D721Med (cell line): Measurements from ENCODE around the gene FARS2.

Experiments
- DNase-seq: peaks from one replicate; pipeline ENCODE4 v3.0.0; 2011; ENCODE audit warnings: low spot score; ENCODE audit not compliant: insufficient read length
- FAIRE-seq: peaks from 2 replicates; lab custom pipeline; 2011; peaks lifted over from hg19 to GRCh38; lab: Jason Lieb, UNC
- CTCF ChIP-seq: IDR thresholded peaks from 2 replicates; pipeline ENCODE4 v1.5.1; 2012; ENCODE audit warnings: mild to moderate bottlenecking, control low read depth; ENCODE audit not compliant: insufficient read depth; ENCODE audit errors: missing control alignments

Gene FARS2

GRCh38 chr6:5632348-5632935, 371.1 kb downstream of the FARS2 start:
- no peak for TF ChIP-seq CTCF
- DNase-seq (no peak), FAIRE-seq (no peak)

GRCh38 chr6:5634525-5634924, 373.2 kb downstream of the FARS2 start:
- no peak for TF ChIP-seq CTCF
- FAIRE-seq: no peak
- DNase-seq: no peak

- FAIRE-seq (no peak), DNase-seq (no peak)
- TF ChIP-seq CTCF: no peak
Observed at GRCh38 chr6:5636210-5637030, 375.1 kb downstream of the FARS2 start.

GRCh38 chr6:5637714-5638113, 376.4 kb downstream of the FARS2 start:
- FAIRE-seq (no peak), DNase-seq (no peak)
- TF ChIP-seq CTCF: no peak

GRCh38 chr6:5638666-5639065, 377.4 kb downstream of the FARS2 start:
- TF ChIP-seq CTCF: no peak
- FAIRE-seq (no peak), DNase-seq (no peak)

- no peak for TF ChIP-seq CTCF
- DNase-seq (no peak), FAIRE-seq (no peak)
Observed at GRCh38 chr6:5639193-5639592, 377.9 kb downstream of the FARS2 start.

GRCh38 chr6:5640614-5641013, 379.3 kb downstream of the FARS2 start:
- FAIRE-seq (no peak), DNase-seq (no peak)
- TF ChIP-seq CTCF: no peak
